NCI-H1092 (cell line): ENCODE data around the gene CAMTA1.

Source experiments
- DNase-seq: peaks from one replicate; lab custom pipeline; 2025; lab: John Stamatoyannopoulos, UW

Gene CAMTA1

GRCh38 chr1:7500381-7501083 is 715.3 kb downstream of the CAMTA1 start:
- no peak for DNase-seq

- no peak for DNase-seq
These were observed 715.8 kb downstream of the CAMTA1 start for GRCh38 chr1:7501084-7501491.

GRCh38 chr1:7501723-7502603 is 716.7 kb downstream of the CAMTA1 start:
- no peak for DNase-seq

- no peak for DNase-seq
These were observed 718.6 kb downstream of the CAMTA1 start for GRCh38 chr1:7503691-7504437.

GRCh38 chr1:7504438-7504720 is 719.1 kb downstream of the CAMTA1 start:
- no peak for DNase-seq

- DNase-seq: no peak
These were observed 720.0 kb downstream of the CAMTA1 start for GRCh38 chr1:7505094-7505770.

- no peak for DNase-seq
These were observed 720.7 kb downstream of the CAMTA1 start for GRCh38 chr1:7505771-7506453.

- DNase-seq: no peak
These were observed 721.4 kb downstream of the CAMTA1 start for GRCh38 chr1:7506454-7507284.

- no peak for DNase-seq
These were observed 722.2 kb downstream of the CAMTA1 start for GRCh38 chr1:7507285-7508019.

- no peak for DNase-seq
These were observed 723.0 kb downstream of the CAMTA1 start for GRCh38 chr1:7508052-7508933.

GRCh38 chr1:7508934-7509519 is 723.8 kb downstream of the CAMTA1 start:
- no peak for DNase-seq

GRCh38 chr1:7509598-7509997 is 724.3 kb downstream of the CAMTA1 start:
- DNase-seq: no peak

- no peak for DNase-seq
These were observed 725.2 kb downstream of the CAMTA1 start for GRCh38 chr1:7510389-7510931.

- DNase-seq: no peak
These were observed 726.1 kb downstream of the CAMTA1 start for GRCh38 chr1:7511381-7511780.

GRCh38 chr1:7513081-7513480 is 727.8 kb downstream of the CAMTA1 start:
- no peak for DNase-seq

- no peak for DNase-seq
These were observed 729.9 kb downstream of the CAMTA1 start for GRCh38 chr1:7515175-7515574.

GRCh38 chr1:7515904-7516303 is 730.6 kb downstream of the CAMTA1 start:
- DNase-seq: no peak

GRCh38 chr1:7516341-7516740 is 731.1 kb downstream of the CAMTA1 start:
- DNase-seq: no peak
